GM12878 (cell line): Measurements from ENCODE around the gene LSAMP. TPM values are rescaled to one million over a fixed set of nuclear protein-coding genes. Genes with fewer than 3 reads are reported as not detected.

Experiments used
- ATF2 ChIP-seq: IDR thresholded peaks from 2 replicates; pipeline ENCODE4 v1.6.1; 2012; ENCODE audit warnings: low read length, inconsistent platforms
- BCL11A ChIP-seq: IDR thresholded peaks from 2 replicates; pipeline ENCODE4 v1.6.1; 2011; ENCODE audit warnings: low read depth, low read length
- BCL3 ChIP-seq: IDR thresholded peaks from 2 replicates; pipeline ENCODE4 v1.6.1; 2011; ENCODE audit warnings: borderline replicate concordance, low read depth, mild to moderate bottlenecking, moderate library complexity, low read length; ENCODE audit not compliant: insufficient read depth, poor library complexity, severe bottlenecking
- ESRRA ChIP-seq: IDR thresholded peaks from 2 replicates; pipeline ENCODE4 v1.6.1; 2012; ENCODE audit warnings: mild to moderate bottlenecking, low read length, improper control_type of control experiment
- FOXM1 ChIP-seq: IDR thresholded peaks from 2 replicates; pipeline ENCODE4 v1.6.1; 2012; ENCODE audit warnings: low read depth, mild to moderate bottlenecking, inconsistent platforms, low read length, moderate library complexity
- HCFC1 ChIP-seq: fragments of 150-350 bp; IDR thresholded peaks from 2 replicates; pipeline ENCODE4 v1.6.1; 2014; ENCODE audit warnings: low read length
- HDAC2 ChIP-seq: fragments of 200-600 bp; sonication (generic); IDR thresholded peaks from 2 replicates; pipeline ENCODE4 v1.6.1; 2017
- MYC ChIP-seq: IDR thresholded peaks from 2 replicates; pipeline ENCODE4 v1.6.1; 2011; ENCODE audit warnings: mild to moderate bottlenecking, low read length, moderate library complexity, inconsistent platforms; ENCODE audit not compliant: insufficient read depth, insufficient replicate concordance, insufficient read length, severe bottlenecking
- NFIC ChIP-seq: IDR thresholded peaks from 2 replicates; pipeline ENCODE4 v1.6.1; 2012; ENCODE audit warnings: low read depth, mild to moderate bottlenecking, inconsistent platforms, low read length, moderate library complexity
- RAD51 ChIP-seq: fragments of 450-650 bp; IDR thresholded peaks from 2 replicates; pipeline ENCODE4 v1.6.1; 2016; ENCODE audit warnings: moderate library complexity, mild to moderate bottlenecking, inconsistent platforms
- RCOR1 ChIP-seq: conservative IDR thresholded peaks from 2 replicates; pipeline ENCODE4 v1.6.1; 2012; ENCODE audit warnings: low read depth, low read length, improper control_type of control experiment
- SIN3A ChIP-seq: IDR thresholded peaks from 2 replicates; pipeline ENCODE4 v1.6.1; 2012; ENCODE audit warnings: low read depth, low read length, improper control_type of control experiment
- SMAD1 ChIP-seq: fragments of 450-650 bp; IDR thresholded peaks from 2 replicates; pipeline ENCODE4 v1.6.1; 2018; ENCODE audit warnings: mild to moderate bottlenecking, low read depth; ENCODE audit not compliant: partially characterized antibody
- SRF ChIP-seq, 2 experiments: IDR thresholded peaks; 2 replicates each; pipeline ENCODE4 v1.6.1; 2011; ENCODE audit warnings: low read depth in 2 of 2, low read length in 2 of 2, mild to moderate bottlenecking in 1 of 2, moderate library complexity in 1 of 2
- ZBED1 ChIP-seq: IDR thresholded peaks from 2 replicates; pipeline ENCODE4 v1.6.1; 2016; ENCODE audit warnings: borderline replicate concordance
- ZNF687 ChIP-seq: fragments of 450-650 bp; IDR thresholded peaks from 2 replicates; pipeline ENCODE4 v1.6.1; 2017; ENCODE audit warnings: mild to moderate bottlenecking, moderate library complexity
- polyA plus RNA-seq, 11 experiments: library from polyadenylated mRNA; depleted of rRNA in 4 of 11; unstranded in 6 of 11; stranded (reverse) in 5 of 11; fragments of >200 nt; fragmentation: Nextera tagmentation in 4 of 11; fragmentation: Illumina TruSeq in 1 of 11; extraction: Ambion mirVana in 4 of 11; extraction: Trizol in 1 of 11; gene quantifications; 1 replicate in 1 of 11; 2 replicates in 10 of 11; pipeline versions ENCODE4 v1.2.1 to v1.2.3, GENCODE V29; 2011 to 2016; ENCODE audit warnings: inconsistent platforms in 2 of 11, missing spikeins in 2 of 11, low read depth in 1 of 11
- total RNA-seq, 4 experiments: library from RNA; depleted of rRNA in 3 of 4; stranded (reverse); fragments of >200 nt in 3 of 4; fragmentation: Illumina TruSeq in 1 of 4; extraction: Trizol in 1 of 4; gene quantifications; 2 replicates each; pipeline versions ENCODE4 v1.2.1 to v1.2.3, GENCODE V29; 2013 to 2021
- TF ChIP-seq, protein P1 (sequence below): fragments of 450-650 bp; IDR thresholded peaks from 2 replicates; pipeline ENCODE4 v1.6.1; 2014; ENCODE audit warnings: mild to moderate bottlenecking
- TF ChIP-seq, protein P2 (sequence below): fragments of 450-650 bp; IDR thresholded peaks from 2 replicates; pipeline ENCODE4 v1.6.1; 2017; ENCODE audit warnings: antibody characterized with exemption, mild to moderate bottlenecking, moderate library complexity

Gene LSAMP
- total and polyA plus RNA-seq, 10 of the 15 experiments (the other 5 are each of a cell fraction or from before 2014, with no cell fraction given) = 2.0 to 12.7 (median 6.5) TPM

- TF ChIP-seq MYC = no peak
- TF ChIP-seq ZNF687 = no peak
- TF ChIP-seq, protein P1, sequence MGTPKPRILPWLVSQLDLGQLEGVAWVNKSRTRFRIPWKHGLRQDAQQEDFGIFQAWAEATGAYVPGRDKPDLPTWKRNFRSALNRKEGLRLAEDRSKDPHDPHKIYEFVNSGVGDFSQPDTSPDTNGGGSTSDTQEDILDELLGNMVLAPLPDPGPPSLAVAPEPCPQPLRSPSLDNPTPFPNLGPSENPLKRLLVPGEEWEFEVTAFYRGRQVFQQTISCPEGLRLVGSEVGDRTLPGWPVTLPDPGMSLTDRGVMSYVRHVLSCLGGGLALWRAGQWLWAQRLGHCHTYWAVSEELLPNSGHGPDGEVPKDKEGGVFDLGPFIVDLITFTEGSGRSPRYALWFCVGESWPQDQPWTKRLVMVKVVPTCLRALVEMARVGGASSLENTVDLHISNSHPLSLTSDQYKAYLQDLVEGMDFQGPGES = no peak
- TF ChIP-seq SIN3A = no peak
- TF ChIP-seq NFIC = 0 out of 2 replicates have a peak, but pooled peaks have one; percentile 10
- no peak for TF ChIP-seq SMAD1
- no peak for TF ChIP-seq RCOR1
- TF ChIP-seq HDAC2 = no peak
- peak; percentile 63; the same call in 1 of the 2 replicates for TF ChIP-seq RAD51
- TF ChIP-seq HCFC1 = no peak
- no peak; the same call in 1 of the 2 replicates for TF ChIP-seq FOXM1
- no peak for TF ChIP-seq ZBED1
- TF ChIP-seq BCL3 = no peak
- no peak for TF ChIP-seq SRF (IDR thresholded peaks at IDR 0.05; ENCODE audit: low read depth in 2 of 2, low read length in 2 of 2)
- TF ChIP-seq BCL11A = no peak
- TF ChIP-seq ESRRA = no peak; the same call in 1 of the 2 replicates
- TF ChIP-seq, protein P2, sequence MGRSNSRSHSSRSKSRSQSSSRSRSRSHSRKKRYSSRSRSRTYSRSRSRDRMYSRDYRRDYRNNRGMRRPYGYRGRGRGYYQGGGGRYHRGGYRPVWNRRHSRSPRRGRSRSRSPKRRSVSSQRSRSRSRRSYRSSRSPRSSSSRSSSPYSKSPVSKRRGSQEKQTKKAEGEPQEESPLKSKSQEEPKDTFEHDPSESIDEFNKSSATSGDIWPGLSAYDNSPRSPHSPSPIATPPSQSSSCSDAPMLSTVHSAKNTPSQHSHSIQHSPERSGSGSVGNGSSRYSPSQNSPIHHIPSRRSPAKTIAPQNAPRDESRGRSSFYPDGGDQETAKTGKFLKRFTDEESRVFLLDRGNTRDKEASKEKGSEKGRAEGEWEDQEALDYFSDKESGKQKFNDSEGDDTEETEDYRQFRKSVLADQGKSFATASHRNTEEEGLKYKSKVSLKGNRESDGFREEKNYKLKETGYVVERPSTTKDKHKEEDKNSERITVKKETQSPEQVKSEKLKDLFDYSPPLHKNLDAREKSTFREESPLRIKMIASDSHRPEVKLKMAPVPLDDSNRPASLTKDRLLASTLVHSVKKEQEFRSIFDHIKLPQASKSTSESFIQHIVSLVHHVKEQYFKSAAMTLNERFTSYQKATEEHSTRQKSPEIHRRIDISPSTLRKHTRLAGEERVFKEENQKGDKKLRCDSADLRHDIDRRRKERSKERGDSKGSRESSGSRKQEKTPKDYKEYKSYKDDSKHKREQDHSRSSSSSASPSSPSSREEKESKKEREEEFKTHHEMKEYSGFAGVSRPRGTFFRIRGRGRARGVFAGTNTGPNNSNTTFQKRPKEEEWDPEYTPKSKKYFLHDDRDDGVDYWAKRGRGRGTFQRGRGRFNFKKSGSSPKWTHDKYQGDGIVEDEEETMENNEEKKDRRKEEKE = no peak
- TF ChIP-seq ATF2 = no peak
These were observed 102.8 kb downstream of the LSAMP start (continued) for GRCh38 chr3:116342499-116342898.
